Measurements from ENCODE around the gene RNF144B. TPM values are rescaled to one million over a fixed set of nuclear protein-coding genes. Genes with fewer than 3 reads are reported as not detected.

The RNF144B gene
- total RNA-seq, 4 donors from 2014 or later, result 1.4 to 14.9 (median 2.4) TPM

- Histone ChIP-seq H3K9me3 (no peaks in the 10 kb centered on the region), H3K4me3 (no peak overlapping the region), H3K4me1 (no peaks in the 10 kb centered on the region), H3K27ac (peak overlapping the region in 1 of 4 donors; percentile 17), H3K27me3 (no peaks in the 10 kb centered on the region), H3K36me3 (no peaks in the 10 kb centered on the region)
- TF ChIP-seq POLR2A (IDR thresholded peaks at IDR 0.05), result no peak
- TF ChIP-seq CTCF (IDR thresholded peaks at IDR 0.05), result no peak
- no peak for DNase-seq
These were observed 28.7 kb downstream of the RNF144B start for GRCh38 chr6:18415671-18416340.

- Histone ChIP-seq H3K27me3 (no peaks in the 10 kb centered on the region), H3K4me3 (no peak overlapping the region), H3K27ac (peak overlapping the region in 1 of 4 donors; percentile 17), H3K9me3 (no peaks in the 10 kb centered on the region), H3K36me3 (no peaks in the 10 kb centered on the region), H3K4me1 (no peaks in the 10 kb centered on the region)
- DNase-seq, result no peak
- TF ChIP-seq POLR2A (IDR thresholded peaks at IDR 0.05), result no peak
- TF ChIP-seq CTCF (IDR thresholded peaks at IDR 0.05), result no peak
These were observed 29.2 kb downstream of the RNF144B start for GRCh38 chr6:18416341-18416679.

- TF ChIP-seq CTCF (IDR thresholded peaks at IDR 0.05) (no peak), POLR2A (IDR thresholded peaks at IDR 0.05) (no peak)
- Histone ChIP-seq H3K4me3 (no peak overlapping the region), H3K27ac (no peak overlapping the region), H3K9me3 (no peaks in the 10 kb centered on the region), H3K27me3 (no peaks in the 10 kb centered on the region), H3K36me3 (no peaks in the 10 kb centered on the region), H3K4me1 (no peaks in the 10 kb centered on the region)
- no peak for DNase-seq
These were observed 33.2 kb downstream of the RNF144B start for GRCh38 chr6:18420328-18420727.

GRCh38 chr6:18422136-18422535 lies 35.0 kb downstream of the RNF144B start:
- H3K27me3 ChIP-seq, result no peaks in the 10 kb centered on the region
- no peak overlapping the region for H3K4me3 ChIP-seq
- no peaks in the 10 kb centered on the region for H3K9me3 ChIP-seq
- DNase-seq, result no peak
- no peak overlapping the region for H3K27ac ChIP-seq
- TF ChIP-seq POLR2A (IDR thresholded peaks at IDR 0.05) (no peak), CTCF (IDR thresholded peaks at IDR 0.05) (no peak)
- H3K36me3 ChIP-seq, result no peaks in the 10 kb centered on the region
- no peaks in the 10 kb centered on the region for H3K4me1 ChIP-seq

GRCh38 chr6:18423426-18423825 lies 36.3 kb downstream of the RNF144B start:
- Histone ChIP-seq H3K27ac (no peak overlapping the region), H3K36me3 (no peaks in the 10 kb centered on the region), H3K9me3 (no peaks in the 10 kb centered on the region), H3K27me3 (no peaks in the 10 kb centered on the region), H3K4me1 (no peaks in the 10 kb centered on the region), H3K4me3 (no peak overlapping the region)
- no peak for DNase-seq
- TF ChIP-seq CTCF (IDR thresholded peaks at IDR 0.05) (no peak), POLR2A (IDR thresholded peaks at IDR 0.05) (no peak)

- Histone ChIP-seq H3K36me3 (no peaks in the 10 kb centered on the region), H3K27ac (no peak overlapping the region), H3K4me3 (no peak overlapping the region), H3K9me3 (no peaks in the 10 kb centered on the region), H3K27me3 (no peaks in the 10 kb centered on the region), H3K4me1 (no peaks in the 10 kb centered on the region)
- no peak for DNase-seq
- TF ChIP-seq CTCF (IDR thresholded peaks at IDR 0.05) (no peak), POLR2A (IDR thresholded peaks at IDR 0.05) (no peak)
These were observed 37.1 kb downstream of the RNF144B start for GRCh38 chr6:18424201-18424600.
